CD4-positive, alpha-beta T cell treated with Interleukin-15 for 1 hour (primary cell): Measurements from ENCODE around the gene RS1.

ENCODE experiments used
- DNase-seq: peaks from one replicate; pipeline ENCODE4 v3.0.0-alpha.2; 2020

Gene RS1

DNA sequence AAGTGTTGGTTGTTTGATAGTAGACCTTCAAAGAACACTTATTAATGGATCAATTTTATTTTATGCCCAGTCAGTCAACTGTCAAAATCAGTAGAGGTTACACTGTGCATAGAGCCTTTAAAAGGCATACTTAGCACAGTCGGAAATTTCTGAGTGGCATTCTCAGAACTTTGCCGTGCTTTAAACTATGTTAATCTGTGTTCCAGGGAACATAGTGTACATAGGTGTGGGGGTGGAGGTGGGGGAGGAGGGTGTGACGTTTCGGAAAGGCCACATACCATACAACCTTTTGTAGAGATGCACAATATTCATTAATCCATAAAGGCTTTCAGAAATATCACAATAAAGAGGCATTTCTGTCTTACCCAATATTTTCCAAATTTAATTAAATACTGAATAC is 75.8 kb downstream of the RS1 start:
- no peak for DNase-seq

- DNase-seq: no peak
Observed at GRCh38 chrX:18594079-18594478, 77.8 kb downstream of the RS1 start.

GRCh38 chrX:18591834-18592233 is 80.1 kb downstream of the RS1 start:
- DNase-seq: no peak
